ENCODE data around the gene CA10.

DNA sequence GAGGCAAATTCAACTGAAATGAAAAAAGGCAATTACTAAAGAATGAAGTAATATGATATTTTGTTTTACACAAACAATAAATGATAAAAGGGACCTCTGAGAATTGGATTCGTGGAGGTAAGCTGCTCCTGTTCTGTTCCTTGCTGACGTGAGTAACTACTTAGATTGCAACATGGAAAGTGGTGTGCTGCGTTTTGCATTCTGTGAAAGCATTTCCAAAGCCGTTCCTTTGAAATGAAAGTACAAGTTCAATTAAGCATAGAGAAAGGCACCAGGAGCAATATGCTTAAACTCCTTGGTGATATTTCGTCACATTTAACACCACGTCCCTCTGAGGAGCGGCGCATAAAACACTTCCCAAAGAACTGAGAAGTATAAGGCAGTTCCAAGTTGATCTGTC is 516.5 kb downstream of the CA10 start:
- TF ChIP-seq, protein P1, sequence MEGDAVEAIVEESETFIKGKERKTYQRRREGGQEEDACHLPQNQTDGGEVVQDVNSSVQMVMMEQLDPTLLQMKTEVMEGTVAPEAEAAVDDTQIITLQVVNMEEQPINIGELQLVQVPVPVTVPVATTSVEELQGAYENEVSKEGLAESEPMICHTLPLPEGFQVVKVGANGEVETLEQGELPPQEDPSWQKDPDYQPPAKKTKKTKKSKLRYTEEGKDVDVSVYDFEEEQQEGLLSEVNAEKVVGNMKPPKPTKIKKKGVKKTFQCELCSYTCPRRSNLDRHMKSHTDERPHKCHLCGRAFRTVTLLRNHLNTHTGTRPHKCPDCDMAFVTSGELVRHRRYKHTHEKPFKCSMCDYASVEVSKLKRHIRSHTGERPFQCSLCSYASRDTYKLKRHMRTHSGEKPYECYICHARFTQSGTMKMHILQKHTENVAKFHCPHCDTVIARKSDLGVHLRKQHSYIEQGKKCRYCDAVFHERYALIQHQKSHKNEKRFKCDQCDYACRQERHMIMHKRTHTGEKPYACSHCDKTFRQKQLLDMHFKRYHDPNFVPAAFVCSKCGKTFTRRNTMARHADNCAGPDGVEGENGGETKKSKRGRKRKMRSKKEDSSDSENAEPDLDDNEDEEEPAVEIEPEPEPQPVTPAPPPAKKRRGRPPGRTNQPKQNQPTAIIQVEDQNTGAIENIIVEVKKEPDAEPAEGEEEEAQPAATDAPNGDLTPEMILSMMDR (IDR thresholded peaks at IDR 0.05; ENCODE audit: poor library complexity, severe bottlenecking): no peak
- TF ChIP-seq, protein P2, sequence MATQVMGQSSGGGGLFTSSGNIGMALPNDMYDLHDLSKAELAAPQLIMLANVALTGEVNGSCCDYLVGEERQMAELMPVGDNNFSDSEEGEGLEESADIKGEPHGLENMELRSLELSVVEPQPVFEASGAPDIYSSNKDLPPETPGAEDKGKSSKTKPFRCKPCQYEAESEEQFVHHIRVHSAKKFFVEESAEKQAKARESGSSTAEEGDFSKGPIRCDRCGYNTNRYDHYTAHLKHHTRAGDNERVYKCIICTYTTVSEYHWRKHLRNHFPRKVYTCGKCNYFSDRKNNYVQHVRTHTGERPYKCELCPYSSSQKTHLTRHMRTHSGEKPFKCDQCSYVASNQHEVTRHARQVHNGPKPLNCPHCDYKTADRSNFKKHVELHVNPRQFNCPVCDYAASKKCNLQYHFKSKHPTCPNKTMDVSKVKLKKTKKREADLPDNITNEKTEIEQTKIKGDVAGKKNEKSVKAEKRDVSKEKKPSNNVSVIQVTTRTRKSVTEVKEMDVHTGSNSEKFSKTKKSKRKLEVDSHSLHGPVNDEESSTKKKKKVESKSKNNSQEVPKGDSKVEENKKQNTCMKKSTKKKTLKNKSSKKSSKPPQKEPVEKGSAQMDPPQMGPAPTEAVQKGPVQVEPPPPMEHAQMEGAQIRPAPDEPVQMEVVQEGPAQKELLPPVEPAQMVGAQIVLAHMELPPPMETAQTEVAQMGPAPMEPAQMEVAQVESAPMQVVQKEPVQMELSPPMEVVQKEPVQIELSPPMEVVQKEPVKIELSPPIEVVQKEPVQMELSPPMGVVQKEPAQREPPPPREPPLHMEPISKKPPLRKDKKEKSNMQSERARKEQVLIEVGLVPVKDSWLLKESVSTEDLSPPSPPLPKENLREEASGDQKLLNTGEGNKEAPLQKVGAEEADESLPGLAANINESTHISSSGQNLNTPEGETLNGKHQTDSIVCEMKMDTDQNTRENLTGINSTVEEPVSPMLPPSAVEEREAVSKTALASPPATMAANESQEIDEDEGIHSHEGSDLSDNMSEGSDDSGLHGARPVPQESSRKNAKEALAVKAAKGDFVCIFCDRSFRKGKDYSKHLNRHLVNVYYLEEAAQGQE (IDR thresholded peaks at IDR 0.05; ENCODE audit: borderline replicate concordance): no peak
